MCF 10A (cell line): ENCODE results near the gene CDK10. TPM values are rescaled to one million over a fixed set of nuclear protein-coding genes. Genes with fewer than 3 reads are reported as not detected.

Experiments used
- BruUV-seq: library from RNA; stranded (reverse); fragments of 400-500 nt; replicated peaks from 2 replicates; lab custom pipeline; 2021; lab: Mats Ljungman, UMichigan
- CTCF ChIA-PET: fragments of 300-600 bp; sonication (Branson Sonifier 250); formaldehyde crosslinking; extraction: SDS; loops from one replicate; lab custom pipeline; 2021; ENCODE audit warnings: antibody characterized with exemption, inconsistent platforms; lab: Yijun Ruan, JAX
- POLR2A ChIA-PET: fragments of 300-600, 350-650 bp; sonication (Branson Sonifier 250); formaldehyde crosslinking; extraction: SDS; loops from one replicate; lab custom pipeline; 2020; ENCODE audit warnings: antibody characterized with exemption, inconsistent platforms; lab: Yijun Ruan, JAX
- DNase-seq: peaks from one replicate; pipeline ENCODE4 v3.0.0-alpha.2; 2018; ENCODE audit not compliant: unreplicated experiment
- H3K27ac Mint-ChIP-seq: one replicate; pipeline ENCODE4 v1.8.0; 2022; ENCODE audit warnings: mild to moderate bottlenecking, low read depth, mixed read lengths; ENCODE audit not compliant: unreplicated experiment
- H3K27me3 Mint-ChIP-seq: one replicate; pipeline ENCODE4 v1.8.0; 2022; ENCODE audit warnings: mixed read lengths; ENCODE audit not compliant: insufficient read depth, unreplicated experiment
- H3K36me3 Mint-ChIP-seq: one replicate; pipeline ENCODE4 v1.8.0; 2022; ENCODE audit warnings: mild to moderate bottlenecking, moderate library complexity, mixed read lengths; ENCODE audit not compliant: insufficient read depth, unreplicated experiment
- H3K4me1 Mint-ChIP-seq: one replicate; pipeline ENCODE4 v1.8.0; 2022; ENCODE audit warnings: mixed read lengths; ENCODE audit not compliant: insufficient read depth, unreplicated experiment
- H3K4me3 Mint-ChIP-seq: one replicate; pipeline ENCODE4 v1.8.0; 2022; ENCODE audit warnings: mild to moderate bottlenecking, moderate library complexity, mixed read lengths; ENCODE audit not compliant: unreplicated experiment
- H3K9me3 Mint-ChIP-seq: one replicate; pipeline ENCODE4 v1.8.0; 2022; ENCODE audit warnings: mixed read lengths; ENCODE audit not compliant: unreplicated experiment
- intact Hi-C: fragments of 100-400 bp; cut with micrococcal nuclease; formaldehyde crosslinking; loops from 2 replicates; pipeline ENCODE4 v1.14.1; 2022
- total RNA-seq: library from RNA; stranded (reverse); gene quantifications from 2 replicates; pipeline ENCODE4 v1.2.3, GENCODE V29; 2022
- TF ChIP-seq, protein P1 (sequence below): fragments of 200-600 bp; IDR thresholded peaks from one replicate; pipeline ENCODE4 v1.8.0; 2022; ENCODE audit warnings: antibody characterized with exemption, mild to moderate bottlenecking; ENCODE audit not compliant: unreplicated experiment

CDK10 gene
- total RNA-seq, 1 experiment from 2014 or later: 83.4 TPM

DNA sequence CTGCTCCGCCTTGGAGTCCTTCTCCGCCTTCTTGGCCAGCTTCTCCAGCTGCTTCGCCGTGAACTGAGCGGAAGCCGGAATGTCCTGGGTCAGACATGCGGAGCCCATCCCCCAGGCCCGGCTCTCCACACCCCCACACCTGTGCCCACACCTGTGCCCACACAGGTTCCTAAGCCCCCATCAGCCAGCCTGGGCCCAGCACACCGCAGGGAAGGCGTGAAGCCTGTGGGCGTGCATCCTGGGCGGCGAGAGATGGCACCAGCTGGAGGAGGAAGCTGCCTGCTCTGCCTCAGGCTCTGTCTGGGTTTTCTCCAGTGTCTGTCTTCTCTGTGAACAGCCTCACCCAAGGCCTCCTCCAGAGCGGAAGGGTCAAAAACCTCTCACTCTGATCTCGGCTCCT, 34.9 kb upstream of the CDK10 start:
- TF ChIP-seq, protein P1, sequence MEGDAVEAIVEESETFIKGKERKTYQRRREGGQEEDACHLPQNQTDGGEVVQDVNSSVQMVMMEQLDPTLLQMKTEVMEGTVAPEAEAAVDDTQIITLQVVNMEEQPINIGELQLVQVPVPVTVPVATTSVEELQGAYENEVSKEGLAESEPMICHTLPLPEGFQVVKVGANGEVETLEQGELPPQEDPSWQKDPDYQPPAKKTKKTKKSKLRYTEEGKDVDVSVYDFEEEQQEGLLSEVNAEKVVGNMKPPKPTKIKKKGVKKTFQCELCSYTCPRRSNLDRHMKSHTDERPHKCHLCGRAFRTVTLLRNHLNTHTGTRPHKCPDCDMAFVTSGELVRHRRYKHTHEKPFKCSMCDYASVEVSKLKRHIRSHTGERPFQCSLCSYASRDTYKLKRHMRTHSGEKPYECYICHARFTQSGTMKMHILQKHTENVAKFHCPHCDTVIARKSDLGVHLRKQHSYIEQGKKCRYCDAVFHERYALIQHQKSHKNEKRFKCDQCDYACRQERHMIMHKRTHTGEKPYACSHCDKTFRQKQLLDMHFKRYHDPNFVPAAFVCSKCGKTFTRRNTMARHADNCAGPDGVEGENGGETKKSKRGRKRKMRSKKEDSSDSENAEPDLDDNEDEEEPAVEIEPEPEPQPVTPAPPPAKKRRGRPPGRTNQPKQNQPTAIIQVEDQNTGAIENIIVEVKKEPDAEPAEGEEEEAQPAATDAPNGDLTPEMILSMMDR: no peak
- ChIA-PET POLR2A (no interaction called here), CTCF (interaction anchor here (1.0 kb wide), 1 partner anchor 10 kb away, joined by 4 read pairs; no protein-coding TSS in a partner anchor)
- intact Hi-C loops: no loop called here
- no peak for DNase-seq
- Mint-ChIP-seq H3K36me3 (peaks cover 44% of the 10 kb centered on the region), H3K9me3 (no peaks in the 10 kb centered on the region), H3K4me3 (no peak overlapping the region), H3K4me1 (peaks cover 5% of the 10 kb centered on the region), H3K27me3 (no peaks in the 10 kb centered on the region), H3K27ac (no peak overlapping the region)
- BruUV-seq: no TSS peak

DNA sequence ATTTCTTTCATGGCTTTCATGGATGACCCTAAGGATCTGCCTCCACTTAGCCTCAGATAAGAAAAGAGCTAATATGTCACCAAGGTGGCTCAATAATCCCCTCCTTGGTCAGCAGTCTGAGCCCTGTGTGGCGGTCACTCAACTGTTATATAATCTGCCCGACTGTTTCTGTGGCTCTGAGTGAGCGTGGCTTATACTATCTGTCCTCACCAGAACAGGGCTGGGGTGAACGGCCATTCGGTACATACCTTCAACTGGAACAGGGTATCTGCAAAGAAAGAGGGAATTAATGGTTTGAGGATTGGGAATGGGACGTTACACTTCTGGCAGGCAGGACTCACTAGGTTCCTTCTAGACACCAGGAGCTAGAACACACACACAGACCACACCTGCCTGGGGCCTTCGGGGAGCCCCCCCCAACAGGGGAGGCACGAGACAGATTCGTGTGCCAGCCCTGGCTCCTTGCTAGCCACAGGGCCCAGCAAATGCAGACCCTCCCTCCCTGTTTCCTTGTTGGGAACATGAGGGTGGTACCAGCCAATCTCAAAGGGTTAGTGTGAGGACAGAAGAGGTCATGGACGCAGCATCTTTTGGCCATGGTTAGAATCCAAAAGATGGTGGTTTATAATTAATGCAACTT, 32.7 kb upstream of the CDK10 start:
- ChIA-PET POLR2A (no interaction called here), CTCF (interaction anchor here (0.6 to 2.1 kb wide), 2 partner anchors 12 to 413 kb away, joined by 5 to 8 read pairs; no protein-coding TSS in a partner anchor)
- DNase-seq: no peak
- BruUV-seq: no TSS peak
- Mint-ChIP-seq H3K4me3 (no peak overlapping the region), H3K27me3 (no peaks in the 10 kb centered on the region), H3K9me3 (no peaks in the 10 kb centered on the region), H3K36me3 (peaks cover 38% of the 10 kb centered on the region), H3K27ac (no peak overlapping the region), H3K4me1 (peaks cover 5% of the 10 kb centered on the region)
- TF ChIP-seq, protein P1: no peak
- intact Hi-C loops: no loop called here

DNA sequence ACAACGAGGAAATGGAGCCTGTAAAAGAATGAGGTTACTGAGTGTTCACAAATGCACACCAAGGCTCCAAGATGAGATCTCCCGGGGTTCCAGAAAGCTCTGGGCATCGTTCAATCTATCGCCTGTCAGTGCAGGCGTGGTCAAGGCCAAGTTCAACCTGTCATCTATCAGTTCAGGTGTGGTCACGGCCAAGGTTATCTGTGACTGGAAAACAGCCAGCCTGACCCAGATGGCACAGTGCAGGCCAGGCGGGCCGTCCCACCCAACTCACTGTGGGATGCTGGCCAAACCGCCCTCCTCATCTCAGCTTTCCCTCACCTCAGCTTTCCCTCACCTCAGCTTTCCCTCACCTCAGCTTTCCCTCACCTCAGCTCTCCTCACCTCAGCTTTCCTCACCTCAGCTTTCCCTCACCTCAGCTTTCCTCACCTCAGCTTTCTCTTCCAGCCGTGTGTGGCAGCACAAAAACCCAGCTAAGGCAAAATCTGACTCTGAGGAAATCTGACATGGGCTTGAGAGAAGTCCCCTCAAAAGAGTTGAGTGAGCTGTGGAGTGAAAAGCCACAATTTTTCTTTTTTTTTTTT, 31.3 kb upstream of the CDK10 start:
- Mint-ChIP-seq H3K4me1 (peaks cover 7% of the 10 kb centered on the region), H3K27ac (no peak overlapping the region), H3K36me3 (peaks cover 31% of the 10 kb centered on the region), H3K4me3 (no peak overlapping the region), H3K9me3 (no peaks in the 10 kb centered on the region), H3K27me3 (no peaks in the 10 kb centered on the region)
- CTCF ChIA-PET: interaction anchor here (0.5 to 0.8 kb wide), 4 partner anchors 19 to 58 kb away, joined by 3 to 5 read pairs (median 3); no protein-coding TSS in a partner anchor
- no TSS peak for BruUV-seq
- intact Hi-C loops: no loop called here
- TF ChIP-seq, protein P1: no peak
- POLR2A ChIA-PET: interaction anchor here (0.6 kb wide), 1 partner anchor 22 kb away, joined by 3 read pairs; no protein-coding TSS in a partner anchor
- no peak for DNase-seq

DNA sequence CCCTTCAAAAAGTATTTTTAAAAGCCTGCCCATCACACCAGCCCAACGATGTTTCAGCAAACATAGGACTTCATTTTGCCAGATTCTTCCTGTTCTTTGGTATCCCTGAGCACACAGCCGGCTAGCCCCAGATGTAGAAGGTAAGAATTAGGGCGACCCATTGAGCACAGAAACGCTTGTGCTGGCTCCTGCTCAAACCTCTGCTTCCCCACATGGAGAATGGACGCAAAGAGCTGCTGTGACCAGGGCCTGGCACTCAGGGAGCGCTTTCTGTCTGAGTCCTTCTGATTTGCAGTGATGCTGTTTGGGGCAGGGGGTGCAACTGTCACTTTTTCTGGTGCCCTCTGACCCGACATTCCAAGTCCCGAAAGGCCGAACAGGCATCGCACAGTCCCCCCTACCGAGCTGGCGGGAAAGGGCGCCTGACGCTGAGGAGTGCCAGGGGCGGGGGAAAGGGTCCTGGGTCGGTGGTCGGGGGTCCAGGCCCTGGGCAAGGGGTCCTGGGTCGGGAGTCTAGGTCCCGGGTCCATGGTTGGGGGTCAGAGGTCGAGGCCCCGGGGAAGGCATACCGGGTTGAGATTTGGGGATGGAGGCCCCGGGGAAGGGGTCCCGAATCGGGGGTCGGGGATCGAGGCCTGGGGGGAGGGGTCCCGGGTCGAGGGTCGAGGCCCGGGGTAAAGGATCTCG, 29.9 kb upstream of the CDK10 start:
- peak overlapping the region; percentile 85 for H3K27ac Mint-ChIP-seq
- intact Hi-C loops: no loop called here
- TSS peak; percentile 52 for BruUV-seq
- peaks cover 7% of the 10 kb centered on the region for H3K4me1 Mint-ChIP-seq
- TF ChIP-seq, protein P1: no peak
- peaks cover 38% of the 10 kb centered on the region for H3K36me3 Mint-ChIP-seq
- H3K27me3 Mint-ChIP-seq: no peaks in the 10 kb centered on the region
- no peaks in the 10 kb centered on the region for H3K9me3 Mint-ChIP-seq
- CTCF ChIA-PET: no interaction called here
- POLR2A ChIA-PET: interaction anchor here (0.7 to 2.5 kb wide), 3 partner anchors 30 to 89 kb away, joined by 4 to 25 read pairs (median 17); partner anchors contain the start of genes CDK10 and SPATA2L
- no peak for DNase-seq
- peak overlapping the region; percentile 89 for H3K4me3 Mint-ChIP-seq
